Activated T-cell treated with anti-CD3 and anti-CD28 coated beads, Interleukin-2, amount 50 U/mL, for 4 hours (primary cell): ENCODE measurements around the gene WFDC5. TPM values are rescaled to one million over a fixed set of nuclear protein-coding genes. Genes with fewer than 3 reads are reported as not detected.
A peak's percentile ranks its signal among the peaks of the same experiment; 100 is the strongest.
"Not testable (repeated sequence)": the region's sequence is repeated elsewhere in the genome, so short reads cannot be mapped to it uniquely, and the experiment has no call there.

Experiments used
- ATAC-seq, 2 donors: fragments of 200-7000 bp; cut with Tn5 transposase; one replicate each; pipeline ENCODE4 v1.10.0; 2021
- DNase-seq: peaks from one replicate; pipeline ENCODE4 v3.0.0-alpha.2; 2020
- H3K27me3 Mint-ChIP-seq: one replicate; pipeline ENCODE4 v1.8.0; 2021; ENCODE audit warnings: low read depth, mixed read lengths
- H3K36me3 Mint-ChIP-seq: one replicate; pipeline ENCODE4 v1.8.0; 2022; ENCODE audit warnings: mixed read lengths; ENCODE audit not compliant: insufficient read depth
- H3K4me1 Mint-ChIP-seq: one replicate; pipeline ENCODE4 v1.8.0; 2021; ENCODE audit warnings: low read depth, mixed read lengths
- H3K4me3 Mint-ChIP-seq: one replicate; pipeline ENCODE4 v1.8.0; 2021; ENCODE audit warnings: mild to moderate bottlenecking, moderate library complexity, mixed read lengths
- H3K9me3 Mint-ChIP-seq: one replicate; pipeline ENCODE4 v1.8.0; 2021; ENCODE audit warnings: mixed read lengths
- total RNA-seq, 3 donors: library from RNA; stranded (reverse); gene quantifications; one replicate each; pipeline ENCODE4 v1.2.1, GENCODE V29; 2021

The WFDC5 gene
- total RNA-seq, 3 donors from 2014 or later: not detected

GRCh38 chr20:45066372-45066771 is 48.6 kb downstream of the WFDC5 start:
- H3K9me3 Mint-ChIP-seq: no peaks in the 10 kb centered on the region
- H3K4me1 Mint-ChIP-seq: peaks cover 77% of the 10 kb centered on the region
- no peaks in the 10 kb centered on the region for H3K27me3 Mint-ChIP-seq
- no peak overlapping the region for H3K4me3 Mint-ChIP-seq
- DNase-seq (no peak), ATAC-seq (no peak)
- peaks cover 41% of the 10 kb centered on the region for H3K36me3 Mint-ChIP-seq

GRCh38 chr20:45064812-45065211 is 50.2 kb downstream of the WFDC5 start:
- no peaks in the 10 kb centered on the region for H3K9me3 Mint-ChIP-seq
- H3K36me3 Mint-ChIP-seq: peaks cover 38% of the 10 kb centered on the region
- H3K4me1 Mint-ChIP-seq: peaks cover 77% of the 10 kb centered on the region
- no peak for ATAC-seq
- H3K27me3 Mint-ChIP-seq: no peaks in the 10 kb centered on the region
- DNase-seq: no peak
- no peak overlapping the region for H3K4me3 Mint-ChIP-seq

- H3K27me3 Mint-ChIP-seq, DNase-seq, ATAC-seq, H3K9me3 Mint-ChIP-seq, H3K4me3 Mint-ChIP-seq: not testable (repeated sequence)
- H3K36me3 Mint-ChIP-seq: peaks cover 34% of the 10 kb centered on the region
- peaks cover 76% of the 10 kb centered on the region for H3K4me1 Mint-ChIP-seq
Observed at GRCh38 chr20:45063107-45063506, 51.9 kb downstream of the WFDC5 start.

- H3K27me3 Mint-ChIP-seq: no peaks in the 10 kb centered on the region
- peaks cover 72% of the 10 kb centered on the region for H3K4me1 Mint-ChIP-seq
- no peak overlapping the region for H3K4me3 Mint-ChIP-seq
- ATAC-seq: peak; percentile 79 to 91
- no peak for DNase-seq
- H3K9me3 Mint-ChIP-seq: no peaks in the 10 kb centered on the region
- H3K36me3 Mint-ChIP-seq: peaks cover 29% of the 10 kb centered on the region
Observed at GRCh38 chr20:45061244-45061643, 53.7 kb downstream of the WFDC5 start.

DNA sequence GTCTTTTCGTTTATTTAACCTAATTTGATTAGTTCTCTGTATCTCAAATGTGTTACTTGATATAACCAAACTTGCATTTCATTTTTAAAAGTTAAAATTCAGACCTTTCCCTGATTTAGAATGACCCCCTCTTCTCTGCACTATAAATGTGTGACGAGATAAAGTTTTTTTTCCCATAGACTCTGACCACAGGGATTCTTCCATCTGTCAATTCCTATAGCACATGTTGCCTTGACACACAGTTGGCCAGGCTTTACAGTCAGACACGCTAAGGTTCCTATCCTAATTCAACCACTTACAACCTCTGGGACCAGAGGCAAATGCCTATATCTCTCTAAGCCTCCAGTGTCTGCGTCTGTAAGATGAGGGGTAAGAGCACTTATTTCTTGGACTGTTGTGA is 54.7 kb downstream of the WFDC5 start:
- peaks cover 76% of the 10 kb centered on the region for H3K4me1 Mint-ChIP-seq
- no peaks in the 10 kb centered on the region for H3K9me3 Mint-ChIP-seq
- ATAC-seq (no peak), DNase-seq (no peak)
- no peaks in the 10 kb centered on the region for H3K27me3 Mint-ChIP-seq
- H3K36me3 Mint-ChIP-seq: peaks cover 34% of the 10 kb centered on the region
- no peak overlapping the region for H3K4me3 Mint-ChIP-seq

Other genes with a start within 250 kb of the WFDC5 start
- gene YWHAB, start 229.5 kb downstream of the WFDC5 start, total RNA-seq: 100 to 1,000 TPM; 278 to 293 (median 280) TPM
- 10 to 100 TPM; 46.2 to 63.0 (median 50.2) TPM for gene PABPC1L, start 205.1 kb downstream of the WFDC5 start, total RNA-seq
- 10 to 100 TPM; 70.8 to 76.6 (median 71.6) TPM for gene TOMM34, start 154.8 kb downstream of the WFDC5 start, total RNA-seq
- gene STK4, start 148.7 kb downstream of the WFDC5 start, total RNA-seq: 100 to 1,000 TPM; 134 to 157 (median 149) TPM
- under 1 TPM; 0.13 to 0.37 (median 0.16) TPM for gene KCNS1, start 14.0 kb downstream of the WFDC5 start, total RNA-seq
- gene WFDC12, start 9.3 kb upstream of the WFDC5 start, total RNA-seq: not detected
- under 1 TPM in 1 of 3 donors, not detected in 2; 0.52 TPM for gene PI3, start 59.7 kb upstream of the WFDC5 start, total RNA-seq
- gene SEMG1, start 91.9 kb upstream of the WFDC5 start, total RNA-seq: not detected
- not detected for gene SEMG2, start 106.2 kb upstream of the WFDC5 start, total RNA-seq
- gene SLPI, start 139.4 kb upstream of the WFDC5 start, total RNA-seq: under 1 TPM; 0.63 to 0.95 (median 0.83) TPM
- gene RBPJL, start 191.7 kb upstream of the WFDC5 start, total RNA-seq: under 1 TPM in 2 of 3 donors, not detected in 1; 0.13 to 0.19 TPM
- under 1 TPM in 2 of 3 donors, not detected in 1; 0.11 to 0.13 TPM for gene MATN4, start 193.1 kb upstream of the WFDC5 start, total RNA-seq
- gene SDC4, start 233.2 kb upstream of the WFDC5 start, total RNA-seq: 100 to 1,000 TPM in 2 of 3 donors, 10 to 100 TPM in 1; 94.0 to 138 (median 102) TPM
- 10 to 100 TPM; 36.4 to 37.4 (median 36.6) TPM for gene SYS1, start 248.0 kb upstream of the WFDC5 start, total RNA-seq